ENCODE results near the gene BCS1L.

The BCS1L gene

DNA sequence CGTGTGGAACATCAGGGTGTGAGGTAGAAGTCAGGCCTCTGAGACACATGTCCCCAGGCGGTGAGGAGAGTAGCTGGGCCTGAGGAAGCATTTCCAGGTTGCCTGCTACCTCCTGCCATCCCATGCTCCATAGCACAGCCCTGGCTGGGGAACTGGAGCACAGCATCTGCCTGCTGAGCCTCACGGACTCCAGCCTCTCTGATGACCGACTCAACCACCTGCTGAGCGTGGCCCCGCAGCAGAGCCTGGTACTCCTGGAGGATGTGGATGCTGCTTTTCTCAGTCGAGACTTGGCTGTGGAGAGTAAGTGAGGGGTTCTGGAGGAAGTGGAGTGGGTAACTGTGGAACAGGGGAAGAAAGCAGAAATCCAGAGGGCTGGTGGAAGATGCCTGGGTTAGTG, 2.9 kb downstream of the BCS1L start:
- DNase-seq = no peak

DNA sequence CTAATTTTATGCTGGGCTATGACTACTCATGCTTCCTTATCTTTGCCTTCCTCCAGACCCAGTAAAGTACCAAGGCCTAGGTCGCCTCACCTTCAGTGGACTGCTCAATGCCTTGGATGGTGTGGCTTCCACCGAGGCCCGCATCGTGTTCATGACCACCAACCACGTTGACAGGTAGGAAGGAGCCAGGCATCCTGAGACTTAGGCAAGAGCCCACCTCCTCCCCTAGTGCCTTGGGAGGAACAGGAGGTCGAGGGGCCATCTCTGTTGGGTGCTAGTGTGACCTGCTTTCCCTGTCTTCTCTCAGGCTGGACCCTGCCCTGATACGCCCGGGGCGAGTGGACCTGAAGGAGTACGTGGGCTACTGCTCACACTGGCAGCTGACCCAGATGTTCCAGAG, 3.3 kb downstream of the BCS1L start:
- DNase-seq = no peak

DNA sequence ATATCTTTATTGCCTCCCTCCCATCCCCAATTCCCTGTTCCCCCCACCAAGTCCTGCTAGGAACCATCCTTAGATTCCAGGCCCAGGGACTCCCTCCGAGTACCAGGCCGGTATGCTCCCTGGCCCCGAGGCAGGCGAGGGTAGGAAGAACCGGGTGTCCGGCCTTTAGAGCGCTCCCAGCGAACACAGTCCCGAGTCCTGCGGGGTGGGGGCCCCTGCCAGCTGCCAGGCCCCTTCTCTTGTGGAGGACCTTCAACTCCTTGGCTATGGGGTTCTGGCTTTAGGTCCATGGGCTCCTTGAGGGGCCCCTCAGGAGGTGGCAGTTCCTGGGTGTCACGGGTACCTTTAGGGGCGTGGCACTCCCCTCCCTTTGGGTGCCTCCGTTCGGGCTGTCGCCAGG, 4.4 kb downstream of the BCS1L start:
- DNase-seq = no peak

DNA sequence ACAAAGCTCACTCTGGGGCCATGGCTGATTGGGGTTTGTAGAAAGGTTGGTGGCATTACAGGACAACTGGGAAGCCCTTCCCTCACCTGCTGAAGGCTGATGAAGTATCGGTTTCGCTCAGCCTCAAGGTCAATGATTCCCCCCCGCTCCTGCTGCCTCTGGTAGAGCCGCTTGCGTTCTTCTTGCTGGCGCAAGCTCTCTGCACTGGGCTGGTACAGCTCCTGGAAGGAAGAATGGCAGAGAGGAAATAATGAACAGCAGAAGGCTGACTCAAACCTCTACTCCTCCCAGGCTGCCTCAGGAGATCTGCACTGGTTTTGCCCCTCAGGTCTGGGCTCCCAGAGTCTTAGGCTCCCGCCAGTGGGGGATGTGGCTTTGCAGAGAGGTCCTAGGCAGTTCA, 5.2 kb downstream of the BCS1L start:
- DNase-seq = no peak

DNA sequence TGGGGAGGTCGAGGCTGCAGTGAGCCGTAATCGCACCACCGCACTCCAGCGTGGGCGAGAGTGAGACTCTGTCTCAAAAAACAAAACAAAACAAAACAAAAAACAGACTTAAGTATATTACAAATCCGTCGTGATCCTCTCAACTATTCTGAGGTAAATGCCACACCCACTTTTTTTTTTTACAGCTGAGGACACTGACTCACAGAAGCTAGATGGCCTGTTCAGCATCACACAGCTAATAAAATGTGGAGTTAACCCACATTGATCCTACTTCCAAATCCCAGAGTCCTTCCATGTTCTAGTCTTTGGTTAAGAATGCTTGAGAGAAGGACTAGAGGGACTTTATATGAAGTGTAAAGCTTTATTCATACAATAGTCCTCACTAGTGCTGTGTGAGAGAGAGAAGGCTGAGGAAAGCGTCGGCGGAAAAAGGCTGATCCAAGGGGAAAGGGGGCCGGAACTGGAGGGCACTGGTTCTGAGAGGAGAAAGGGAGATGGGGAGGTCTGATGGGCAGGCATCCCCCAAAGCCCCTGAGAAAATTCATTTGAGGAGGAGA, 11.7 kb downstream of the BCS1L start:
- no peak for DNase-seq

DNA sequence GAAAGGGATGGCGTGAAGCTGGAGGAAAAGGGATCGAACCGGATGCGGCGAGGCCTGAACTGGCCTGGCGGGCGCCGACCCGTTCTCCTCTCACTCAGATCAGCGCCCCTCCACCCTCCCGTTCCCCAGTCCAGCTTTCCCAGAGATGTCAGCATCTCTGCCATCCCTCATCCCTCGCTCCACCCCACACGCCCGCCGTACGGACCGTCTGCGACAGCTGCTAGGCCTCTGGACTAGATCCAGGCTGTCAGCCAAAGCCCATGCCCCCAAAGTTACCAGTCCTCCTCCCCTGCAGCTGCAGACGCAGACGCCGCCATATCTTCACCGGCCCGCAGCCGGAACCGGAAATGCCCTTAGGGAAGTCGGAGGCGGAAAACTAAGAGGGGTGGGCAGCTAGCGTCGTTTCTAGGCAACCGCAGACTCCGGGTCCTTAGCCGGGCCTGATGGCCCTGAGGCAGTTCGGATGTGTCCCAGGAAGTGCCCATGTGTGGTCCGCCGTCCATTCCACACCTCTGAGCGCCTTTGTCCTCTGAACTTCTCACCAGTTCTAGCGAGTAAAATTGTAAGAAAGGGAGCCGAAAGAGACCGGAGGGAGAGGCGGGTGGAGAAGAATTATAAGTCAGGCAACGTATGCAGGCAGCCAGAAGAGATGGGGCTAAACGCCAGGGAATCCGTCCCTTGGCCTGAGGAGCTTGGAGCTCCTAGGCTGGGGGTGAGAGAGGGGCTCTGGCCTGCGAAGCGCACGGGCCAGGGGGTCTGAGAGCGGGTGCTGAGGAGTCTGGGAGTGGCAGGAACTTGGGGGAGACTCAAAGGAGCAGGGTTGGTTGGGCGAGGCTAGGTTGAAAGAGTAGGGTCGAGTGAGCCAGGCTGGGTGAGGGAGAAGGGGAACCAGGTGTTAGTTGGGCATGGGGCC, 12.4 kb downstream of the BCS1L start, which contains the start of the genes RNF25 and STK36:
Gene RNF25, minus strand, starts transcription at position 349 of the 913 bp plus-strand sequence. Its CDS starts 32 bp downstream, at position 317.
Gene STK36, plus strand, starts transcription at position 433 of the 913 bp plus-strand sequence. CDS start 744 bp downstream, outside the sequence.
- peak; percentile 81 for DNase-seq

DNA sequence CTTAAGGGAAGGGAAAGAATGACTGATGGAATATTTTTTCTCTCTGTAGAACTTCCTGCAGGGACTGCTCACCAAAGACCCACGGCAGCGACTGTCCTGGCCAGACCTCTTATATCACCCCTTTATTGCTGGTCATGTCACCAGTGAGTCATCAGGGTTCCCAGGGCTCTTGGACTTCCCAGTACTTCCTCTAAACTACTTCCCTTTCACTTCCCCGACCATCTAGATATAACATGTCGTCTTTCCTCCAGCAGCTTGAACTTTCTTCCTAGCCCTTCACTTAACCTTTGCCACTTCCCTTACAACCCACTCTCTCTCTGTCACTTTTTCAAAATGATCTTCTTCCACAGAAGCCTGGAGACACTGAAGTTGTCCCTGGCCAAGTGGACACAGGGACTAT, 19.6 kb downstream of the BCS1L start:
- DNase-seq = no peak

DNA sequence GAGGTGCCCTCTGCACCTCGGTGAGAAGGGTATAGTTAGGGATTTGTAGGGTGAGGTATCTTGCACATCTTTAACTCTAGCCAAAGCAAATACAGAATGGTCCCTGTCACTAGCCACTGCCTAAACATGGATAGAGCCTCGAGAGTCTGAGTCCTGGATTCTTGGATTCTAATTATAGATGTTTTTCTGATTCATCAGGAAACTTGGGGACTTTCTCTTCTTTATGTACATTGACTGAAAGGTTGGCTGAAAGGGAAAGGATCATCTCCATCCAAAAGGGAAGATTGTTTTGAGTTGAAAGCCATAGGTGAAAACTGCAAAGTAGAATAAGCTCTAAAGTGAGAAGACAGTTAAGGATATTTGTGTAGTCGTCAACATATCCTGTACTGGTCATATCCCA, 20.6 kb downstream of the BCS1L start:
- DNase-seq = no peak

DNA sequence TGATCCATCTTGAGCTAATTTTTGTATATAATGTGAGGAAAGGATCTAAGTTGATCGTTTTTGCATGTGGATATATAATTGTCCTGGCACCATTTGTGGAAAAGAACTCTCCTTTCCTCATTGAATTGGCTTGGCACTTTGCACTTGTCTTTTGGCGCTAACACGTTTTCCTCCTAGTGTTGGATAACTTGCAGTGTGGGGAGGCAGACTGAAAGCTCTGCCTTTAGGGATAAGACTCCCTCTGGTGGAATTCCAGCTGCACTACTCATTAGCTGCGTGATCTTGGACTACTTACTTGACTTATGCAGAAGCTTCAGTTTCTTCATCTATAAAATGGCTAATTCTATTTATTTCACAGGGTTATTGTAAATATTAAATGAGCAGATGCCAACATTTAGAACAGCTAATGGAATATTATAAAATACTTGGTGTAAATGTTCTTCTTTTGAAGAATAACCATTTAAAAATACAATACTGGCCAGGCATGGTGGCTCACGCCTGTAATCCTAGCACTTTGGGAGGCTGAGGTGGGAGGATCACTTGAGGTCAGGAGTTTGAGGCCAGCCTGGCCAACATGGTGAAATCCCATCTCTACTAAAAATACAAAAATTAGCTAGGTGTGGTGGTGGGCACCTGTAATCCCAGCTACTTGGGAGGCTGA, 28.0 kb downstream of the BCS1L start:
- DNase-seq = peak; percentile 68

DNA sequence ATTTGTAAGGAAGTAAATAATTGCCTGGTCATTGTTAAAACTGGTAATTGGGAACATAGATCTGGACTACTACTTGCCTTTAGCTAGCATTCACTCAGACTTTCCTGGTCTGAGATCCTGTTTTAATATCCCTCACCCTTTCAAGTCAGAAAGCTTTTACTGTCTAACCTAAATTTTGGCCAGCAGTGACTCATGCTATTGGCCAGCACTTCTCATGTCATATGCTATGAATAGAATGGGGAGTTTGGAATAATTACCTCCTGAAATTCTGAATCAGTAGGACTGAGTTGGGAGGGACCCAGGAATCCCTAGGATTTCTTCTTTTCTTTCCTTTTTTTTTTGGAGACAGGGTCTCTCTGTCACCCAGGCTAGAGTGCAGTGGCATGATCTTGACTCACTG, 31.8 kb downstream of the BCS1L start:
- no peak for DNase-seq

DNA sequence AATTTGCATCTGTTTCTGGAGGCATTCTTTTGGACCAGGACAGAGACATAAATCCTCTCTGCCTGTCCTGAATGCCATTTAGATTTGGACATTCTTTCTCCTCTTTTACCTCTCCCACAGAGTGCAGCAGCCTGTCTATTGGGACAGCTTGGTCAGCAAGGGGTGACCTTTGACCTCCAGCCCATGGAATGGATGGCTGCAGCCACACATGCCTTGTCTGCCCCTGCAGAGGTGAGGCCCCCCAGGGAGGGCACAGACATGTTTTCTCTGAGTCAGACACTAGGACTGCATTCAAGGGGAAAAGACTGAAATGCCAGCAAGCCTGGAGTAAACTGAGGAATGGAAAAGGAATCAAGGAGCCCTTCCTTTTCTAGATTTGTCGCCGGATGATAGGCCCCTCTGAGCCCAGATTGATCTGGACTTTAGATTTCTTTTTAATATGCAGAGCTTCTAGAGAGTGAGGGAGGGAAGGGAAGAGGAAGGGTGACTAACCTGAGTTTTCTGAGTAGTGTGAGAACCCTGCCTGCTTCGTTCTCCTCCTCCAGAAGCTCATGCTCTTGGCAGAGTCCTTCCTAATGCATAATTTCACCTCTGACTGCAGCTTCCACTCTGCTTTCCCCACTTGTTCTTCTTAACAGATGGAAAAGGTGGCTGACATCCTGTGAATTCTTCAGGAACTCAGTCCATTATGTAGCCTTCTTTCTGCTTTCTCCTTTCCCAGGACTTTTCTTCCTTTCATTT, 35.1 kb downstream of the BCS1L start:
- DNase-seq = no peak

DNA sequence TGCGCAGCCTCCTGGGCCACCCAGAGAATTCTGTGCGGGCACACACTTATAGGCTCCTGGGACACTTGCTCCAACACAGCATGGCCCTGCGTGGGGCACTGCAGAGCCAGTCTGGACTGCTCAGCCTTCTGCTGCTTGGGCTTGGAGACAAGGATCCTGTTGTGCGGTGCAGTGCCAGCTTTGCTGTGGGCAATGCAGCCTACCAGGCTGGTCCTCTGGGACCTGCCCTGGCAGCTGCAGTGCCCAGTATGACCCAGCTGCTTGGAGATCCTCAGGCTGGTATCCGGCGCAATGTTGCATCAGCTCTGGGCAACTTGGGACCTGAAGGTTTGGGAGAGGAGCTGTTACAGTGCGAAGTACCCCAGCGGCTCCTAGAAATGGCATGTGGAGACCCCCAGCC, 39.4 kb downstream of the BCS1L start:
- no peak for DNase-seq

DNA sequence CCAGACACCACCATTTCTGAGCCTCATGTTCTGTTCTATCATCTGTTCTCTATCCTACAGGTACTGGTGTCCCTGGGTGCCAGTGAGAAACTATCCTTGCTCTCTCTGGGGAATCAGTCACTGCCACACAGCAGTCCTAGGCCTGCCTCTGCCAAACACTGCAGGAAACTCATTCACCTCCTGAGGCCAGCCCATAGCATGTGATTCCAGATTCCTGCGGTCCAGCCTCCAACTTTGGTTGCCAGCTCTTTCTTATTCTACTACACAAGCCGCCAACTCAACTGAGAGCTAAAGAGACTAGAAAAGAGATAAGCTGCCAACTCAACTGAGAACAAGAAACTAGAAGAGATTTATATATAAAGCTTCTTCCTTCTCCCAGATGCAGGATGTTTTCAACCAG, 42.3 kb downstream of the BCS1L start:
- DNase-seq = no peak

DNA sequence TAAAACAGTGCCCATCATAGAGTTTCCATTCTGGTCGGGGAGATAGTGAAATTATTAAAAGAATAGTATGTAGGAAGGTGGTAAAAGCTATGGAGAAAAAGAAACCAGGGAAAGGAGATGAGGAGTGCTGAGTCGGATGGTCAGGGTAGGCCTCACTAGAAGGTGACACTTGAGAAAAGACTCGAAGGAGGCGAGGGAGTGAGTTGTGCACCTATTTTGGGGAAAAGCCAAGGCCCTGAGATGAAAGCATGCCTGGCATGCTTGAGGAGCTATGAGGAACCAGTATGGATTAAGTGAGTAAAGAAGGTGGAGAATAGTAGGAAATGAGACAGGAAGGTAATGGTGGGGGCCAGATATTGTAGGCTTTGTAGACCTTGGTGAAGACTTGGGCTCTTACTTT, 43.9 kb downstream of the BCS1L start:
- no peak for DNase-seq

DNA sequence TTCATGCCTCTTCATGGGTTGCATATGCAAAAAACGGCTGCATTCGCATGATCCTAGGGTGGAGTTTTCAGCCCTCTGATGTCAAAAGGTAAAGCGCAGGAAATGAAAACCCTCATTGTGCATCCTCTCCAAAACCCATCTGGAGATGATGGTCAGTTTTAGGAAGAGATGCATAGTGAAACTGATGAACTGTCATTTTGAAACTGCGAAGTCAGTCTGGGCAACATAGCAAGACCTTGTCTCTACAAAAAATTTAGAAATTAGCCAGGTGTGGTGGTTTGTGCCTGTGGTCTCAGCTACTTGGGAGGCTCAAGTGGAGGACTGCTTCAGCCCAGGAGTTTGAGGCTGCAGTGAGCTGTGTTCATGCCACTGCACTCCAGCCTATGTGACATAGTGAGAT, 48.6 kb downstream of the BCS1L start:
- DNase-seq = no peak

DNA sequence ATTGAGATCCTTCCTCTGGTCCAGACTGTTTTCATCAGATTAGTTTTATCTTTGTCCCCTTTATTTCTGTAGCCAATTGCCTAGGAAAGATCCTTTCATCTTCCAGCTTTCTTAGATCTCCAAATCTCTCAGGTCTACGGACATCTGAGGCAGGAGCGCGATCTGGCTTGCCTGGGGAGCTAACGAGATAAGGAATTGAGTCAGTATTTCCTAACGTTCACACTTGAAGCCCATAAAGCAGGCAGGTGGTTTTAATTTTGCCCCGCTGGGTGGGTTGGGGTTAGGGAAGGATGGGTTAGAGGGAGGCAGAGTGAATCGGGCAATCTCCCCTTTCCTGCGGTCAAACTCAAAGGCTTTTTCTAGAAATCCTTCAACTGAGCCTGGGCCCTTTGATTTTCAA, 50.4 kb downstream of the BCS1L start:
- no peak for DNase-seq

DNA sequence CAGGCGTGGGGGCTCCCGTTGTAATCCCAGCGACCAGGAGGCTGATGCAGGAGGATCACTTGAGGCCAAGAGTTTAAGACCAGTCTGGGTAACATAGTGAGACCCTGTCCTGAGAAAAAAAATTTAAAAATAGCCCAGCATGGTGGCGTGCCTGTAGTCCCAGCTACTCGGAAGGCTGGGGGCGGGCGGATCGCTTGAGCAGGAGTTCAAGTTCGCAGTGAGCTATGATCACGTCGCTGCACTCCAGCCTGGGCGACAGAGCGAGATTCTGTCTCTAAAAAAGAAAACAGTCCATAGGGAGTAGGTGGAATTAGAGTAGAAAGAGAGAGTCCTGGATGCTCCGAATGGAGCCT, 50.8 kb downstream of the BCS1L start:
- DNase-seq = no peak

DNA sequence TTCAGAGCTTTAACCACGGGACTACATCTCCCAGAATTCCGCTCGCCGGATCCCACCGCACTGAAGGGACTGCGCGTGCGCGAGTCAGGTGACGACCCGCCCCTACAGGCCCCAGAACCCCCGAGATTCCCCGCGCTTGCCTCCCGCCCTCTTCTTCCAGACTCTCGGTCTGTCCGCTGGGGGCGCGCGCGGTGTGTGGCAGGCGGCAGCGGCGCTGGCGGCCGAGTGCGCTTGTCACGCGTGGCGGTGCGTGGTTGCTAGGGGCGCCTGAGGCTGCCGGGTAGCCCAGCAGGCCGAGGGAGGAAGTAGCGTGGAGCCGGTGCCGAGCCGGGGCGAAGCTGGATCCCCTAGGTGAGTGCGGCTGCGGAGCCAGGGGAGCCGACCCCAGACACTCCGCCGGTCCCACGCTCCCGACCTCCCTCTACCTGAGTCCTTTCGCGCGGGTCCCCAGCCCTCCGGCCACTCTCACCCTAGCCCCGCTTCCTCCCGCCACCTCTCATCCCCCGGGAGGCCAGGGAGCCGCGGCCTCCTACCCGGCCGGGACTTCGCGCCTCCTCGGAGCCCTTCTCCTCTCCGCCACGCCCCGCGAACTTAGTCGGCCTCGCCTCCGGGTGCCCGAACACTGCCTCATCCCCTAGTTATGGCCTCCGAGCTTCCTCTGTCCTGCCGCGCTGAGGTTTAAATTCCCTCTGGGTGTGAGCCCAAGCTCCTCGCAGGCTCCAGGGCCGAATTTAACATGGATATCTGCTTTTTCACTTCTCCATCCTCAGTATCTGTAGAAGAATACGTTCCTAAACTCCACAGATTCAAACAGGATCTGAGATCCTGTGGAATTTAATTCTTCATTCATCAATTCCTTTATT, 51.4 kb downstream of the BCS1L start, which contains the start of gene TTLL4:
Gene TTLL4, plus strand, starts transcription at position 149 of the 863 bp plus-strand sequence. CDS start 26,842 bp downstream, outside the sequence.
- DNase-seq = peak; percentile 86

DNA sequence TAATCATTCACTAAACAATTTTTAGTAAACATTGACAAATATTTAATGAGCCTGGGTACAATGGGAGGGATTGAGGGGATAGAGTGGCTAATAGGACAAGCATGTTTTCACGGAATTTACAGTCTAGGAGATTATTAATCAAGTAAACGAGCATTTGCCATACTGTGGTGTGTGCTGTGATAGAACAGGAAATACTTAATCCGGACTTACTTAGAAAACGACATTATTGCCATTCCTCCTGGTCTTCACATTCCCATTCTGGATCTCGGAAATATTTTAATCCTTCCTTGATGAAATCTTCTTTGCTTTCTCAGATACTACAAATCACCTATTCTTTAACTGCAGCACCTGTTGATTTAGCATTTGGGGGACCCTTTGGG, 52.1 kb downstream of the BCS1L start:
- no peak for DNase-seq

All from NCI-H446 treated with DMSO at 0.1 percent for 48 hours (cell line).